ENCODE data around the gene PAQR6.

- TF ChIP-seq, protein P1, sequence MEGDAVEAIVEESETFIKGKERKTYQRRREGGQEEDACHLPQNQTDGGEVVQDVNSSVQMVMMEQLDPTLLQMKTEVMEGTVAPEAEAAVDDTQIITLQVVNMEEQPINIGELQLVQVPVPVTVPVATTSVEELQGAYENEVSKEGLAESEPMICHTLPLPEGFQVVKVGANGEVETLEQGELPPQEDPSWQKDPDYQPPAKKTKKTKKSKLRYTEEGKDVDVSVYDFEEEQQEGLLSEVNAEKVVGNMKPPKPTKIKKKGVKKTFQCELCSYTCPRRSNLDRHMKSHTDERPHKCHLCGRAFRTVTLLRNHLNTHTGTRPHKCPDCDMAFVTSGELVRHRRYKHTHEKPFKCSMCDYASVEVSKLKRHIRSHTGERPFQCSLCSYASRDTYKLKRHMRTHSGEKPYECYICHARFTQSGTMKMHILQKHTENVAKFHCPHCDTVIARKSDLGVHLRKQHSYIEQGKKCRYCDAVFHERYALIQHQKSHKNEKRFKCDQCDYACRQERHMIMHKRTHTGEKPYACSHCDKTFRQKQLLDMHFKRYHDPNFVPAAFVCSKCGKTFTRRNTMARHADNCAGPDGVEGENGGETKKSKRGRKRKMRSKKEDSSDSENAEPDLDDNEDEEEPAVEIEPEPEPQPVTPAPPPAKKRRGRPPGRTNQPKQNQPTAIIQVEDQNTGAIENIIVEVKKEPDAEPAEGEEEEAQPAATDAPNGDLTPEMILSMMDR (IDR thresholded peaks at IDR 0.05): no peak
- no peak for TF ChIP-seq POLR2A (IDR thresholded peaks at IDR 0.05)
Observed at GRCh38 chr1:156203331-156203730, 44.5 kb downstream of the PAQR6 start.
